GM23338 (cell line): ENCODE measurements around the gene CMSS1. TPM values are rescaled to one million over a fixed set of nuclear protein-coding genes. Genes with fewer than 3 reads are reported as not detected.
"Not testable (repeated sequence)": the region's sequence is repeated elsewhere in the genome, so short reads cannot be mapped to it uniquely, and the experiment has no call there.

Source experiments
- ATAC-seq: fragments of 200-7000 bp; cut with Tn5 transposase; 3 replicates; pipeline ENCODE4 v1.9.1; 2020
- DNase-seq: peaks from one replicate; pipeline ENCODE4 v3.0.0-alpha.2; 2015; ENCODE audit warnings: low spot score
- H2AFZ ChIP-seq: fragments of 200-600 bp; sonication (generic); 2 replicates; pipeline ENCODE4 v1.8.0; 2016; ENCODE audit warnings: antibody characterized with exemption, mild to moderate bottlenecking, moderate library complexity
- H3F3A ChIP-seq: fragments of 200-600 bp; sonication (generic); replicated peaks from 2 replicates; pipeline ENCODE4 v1.8.0; 2017; ENCODE audit warnings: antibody characterized with exemption, mixed run types, low read depth
- H3K27ac ChIP-seq: fragments of 200-600 bp; sonication (generic); 2 replicates; pipeline ENCODE4 v1.6.1; 2016; ENCODE audit warnings: low read depth
- H3K27me3 ChIP-seq: fragments of 200-600 bp; sonication (generic); 2 replicates; pipeline ENCODE4 v1.8.0; 2016; ENCODE audit warnings: mild to moderate bottlenecking, mixed run types, moderate library complexity; ENCODE audit not compliant: insufficient read depth
- H3K36me3 ChIP-seq: fragments of 200-600 bp; sonication (generic); 2 replicates; pipeline ENCODE4 v1.8.0; 2016; ENCODE audit warnings: mild to moderate bottlenecking; ENCODE audit not compliant: insufficient read depth
- H3K4me1 ChIP-seq: fragments of 200-600 bp; sonication (generic); 2 replicates; pipeline ENCODE4 v1.8.0; 2016; ENCODE audit warnings: mild to moderate bottlenecking, moderate library complexity; ENCODE audit not compliant: insufficient read depth
- H3K4me2 ChIP-seq: fragments of 200-600 bp; sonication (generic); 2 replicates; pipeline ENCODE4 v1.7.1; 2017; ENCODE audit warnings: mixed run types
- H3K4me3 ChIP-seq: fragments of 200-600 bp; sonication (generic); 2 replicates; pipeline ENCODE4 v1.6.1; 2016; ENCODE audit warnings: mixed run types
- H3K79me2 ChIP-seq: fragments of 200-600 bp; sonication (generic); replicated peaks from 2 replicates; pipeline ENCODE4 v1.8.0; 2017; ENCODE audit warnings: mild to moderate bottlenecking; ENCODE audit not compliant: insufficient read depth
- H3K9me2 ChIP-seq: fragments of 200-600 bp; sonication (generic); 2 replicates; pipeline ENCODE4 v1.8.0; 2017; ENCODE audit not compliant: insufficient read depth
- H4K20me1 ChIP-seq: fragments of 200-600 bp; sonication (generic); replicated peaks from 2 replicates; pipeline ENCODE4 v1.8.0; 2017; ENCODE audit warnings: mild to moderate bottlenecking; ENCODE audit not compliant: insufficient read depth
- H3K27ac Mint-ChIP-seq: 2 replicates; pipeline ENCODE4 v1.8.0; 2020; ENCODE audit warnings: inconsistent platforms, mild to moderate bottlenecking, moderate library complexity, mixed read lengths
- H3K27me3 Mint-ChIP-seq: 3 replicates; pipeline ENCODE4 v1.8.0; 2022; ENCODE audit warnings: low read depth, mild to moderate bottlenecking, moderate library complexity, mixed read lengths, inconsistent platforms; ENCODE audit not compliant: insufficient read depth, poor library complexity
- H3K36me3 Mint-ChIP-seq: 3 replicates; pipeline ENCODE4 v1.8.0; 2021; ENCODE audit warnings: low read depth, mild to moderate bottlenecking, inconsistent platforms, moderate library complexity, mixed read lengths
- H3K4me1 Mint-ChIP-seq: 3 replicates; pipeline ENCODE4 v1.8.0; 2020; ENCODE audit warnings: mild to moderate bottlenecking, inconsistent platforms, mixed read lengths
- H3K4me3 Mint-ChIP-seq: 3 replicates; pipeline ENCODE4 v1.8.0; 2021; ENCODE audit warnings: moderate library complexity, mild to moderate bottlenecking, inconsistent platforms, mixed read lengths
- H3K9me3 Mint-ChIP-seq: 3 replicates; pipeline ENCODE4 v1.8.0; 2020; ENCODE audit warnings: moderate library complexity, mild to moderate bottlenecking, inconsistent platforms, mixed read lengths
- CREB1 ChIP-seq: fragments of 250-450 bp; sonication (Bioruptor Pico); IDR thresholded peaks from 2 replicates; pipeline ENCODE4 v1.5.0; 2020; ENCODE audit warnings: low read depth, mild to moderate bottlenecking, moderate library complexity
- CTCF ChIP-seq, 2 experiments: fragments of 200-600 bp in 1 of 2; sonication (generic) in 1 of 2; conservative IDR thresholded peaks; 2 replicates each; pipeline versions ENCODE4 v1.5.1 to v1.6.1; 2016 to 2017; ENCODE audit warnings: antibody characterized with exemption in 2 of 2, low read depth in 2 of 2, mild to moderate bottlenecking in 2 of 2, moderate library complexity in 1 of 2
- EZH2 ChIP-seq: fragments of 200-600 bp; sonication (generic); IDR thresholded peaks from one replicate; pipeline ENCODE4 v1.8.0; 2017; ENCODE audit warnings: antibody characterized with exemption, mild to moderate bottlenecking, low read depth; ENCODE audit not compliant: unreplicated experiment
- EZH2phosphoT487 ChIP-seq: fragments of 200-600 bp; sonication (generic); IDR thresholded peaks from one replicate; pipeline ENCODE4 v1.8.1; 2018; ENCODE audit warnings: antibody characterized with exemption; ENCODE audit not compliant: unreplicated experiment
- POLR2AphosphoS5 ChIP-seq: IDR thresholded peaks from 2 replicates; pipeline ENCODE4 v1.6.1; 2016; ENCODE audit warnings: antibody characterized with exemption, low read depth
- REST ChIP-seq: IDR thresholded peaks from one replicate; pipeline ENCODE4 v1.6.1; 2018; ENCODE audit warnings: antibody characterized with exemption; ENCODE audit not compliant: unreplicated experiment
- ZNF331 ChIP-seq: fragments of 250-450 bp; sonication (Bioruptor Pico); IDR thresholded peaks from 2 replicates; pipeline ENCODE4 v1.5.0; 2020; ENCODE audit warnings: low read depth, mild to moderate bottlenecking, moderate library complexity
- ZNF462 ChIP-seq: fragments of 250-450 bp; sonication (Bioruptor Pico); IDR thresholded peaks from 2 replicates; pipeline ENCODE4 v1.5.0; 2020; ENCODE audit warnings: mild to moderate bottlenecking, moderate library complexity
- polyA plus RNA-seq: library from polyadenylated mRNA; unstranded; fragments of >200 nt; fragmentation: Nextera tagmentation; extraction: Ambion mirVana; gene quantifications from 2 replicates; pipeline ENCODE4 v1.2.1, GENCODE V29; 2016
- total RNA-seq: library from RNA; depleted of rRNA; stranded (reverse); fragments of >200 nt; shearing (Covaris generic); gene quantifications from 2 replicates; pipeline ENCODE4 v1.2.3, GENCODE V29; 2014

CMSS1 gene
- total and polyA plus RNA-seq, 2 experiments from 2014 or later = 39.4 to 187 TPM

- no peak for ATAC-seq
- no peak overlapping the region for H3K4me2 ChIP-seq
- no peaks in the 10 kb centered on the region for H4K20me1 ChIP-seq
- no peak for DNase-seq
- H3K4me1 ChIP-seq = peaks cover 5% of the 10 kb centered on the region; the same call in 1 of the 2 replicates
- H3K4me3 ChIP-seq = no peak overlapping the region
- H3K4me1 Mint-ChIP-seq = peaks cover 19% of the 10 kb centered on the region
- H3K79me2 ChIP-seq = no peaks in the 10 kb centered on the region
- no peaks in the 10 kb centered on the region for H3K27me3 Mint-ChIP-seq
- no peaks in the 10 kb centered on the region for H3K9me2 ChIP-seq
- no peaks in the 10 kb centered on the region for H3K36me3 ChIP-seq
- H3K27ac ChIP-seq = no peak overlapping the region
- H3F3A ChIP-seq = no peaks in the 10 kb centered on the region
- no peak overlapping the region for H3K27ac Mint-ChIP-seq
- H2AFZ ChIP-seq = no peak overlapping the region
- no peaks in the 10 kb centered on the region for H3K9me3 Mint-ChIP-seq
- no peaks in the 10 kb centered on the region; the same call in 2 of the 3 replicates for H3K36me3 Mint-ChIP-seq
- TF ChIP-seq ZNF462 (CRISPR knock-in tag) (no peak), EZH2 (no peak), CTCF (conservative IDR thresholded peaks at IDR 0.05; ENCODE audit: low read depth in 2 of 2) (no peak), CREB1 (CRISPR knock-in tag) (no peak), EZH2phosphoT487 (no peak), ZNF331 (CRISPR knock-in tag) (no peak), POLR2AphosphoS5 (no peak), REST (no peak)
- no peak overlapping the region for H3K4me3 Mint-ChIP-seq
- H3K27me3 ChIP-seq = no peaks in the 10 kb centered on the region
Observed at GRCh38 chr3:100048248-100048647, 230.6 kb downstream of the CMSS1 start.

- not testable (repeated sequence) for H2AFZ ChIP-seq, H3K27ac ChIP-seq, DNase-seq, H3K27me3 Mint-ChIP-seq, H3K36me3 ChIP-seq, H4K20me1 ChIP-seq, H3K36me3 Mint-ChIP-seq, H3K4me2 ChIP-seq, H3F3A ChIP-seq, H3K4me3 ChIP-seq, H3K27me3 ChIP-seq, H3K4me1 ChIP-seq, H3K79me2 ChIP-seq, H3K27ac Mint-ChIP-seq, ATAC-seq, H3K9me3 Mint-ChIP-seq, H3K9me2 ChIP-seq, H3K4me3 Mint-ChIP-seq
- peaks cover 21% of the 10 kb centered on the region for H3K4me1 Mint-ChIP-seq
Observed at GRCh38 chr3:100051513-100051912, 233.9 kb downstream of the CMSS1 start.
